ENCODE data around the gene STON2.

DNA sequence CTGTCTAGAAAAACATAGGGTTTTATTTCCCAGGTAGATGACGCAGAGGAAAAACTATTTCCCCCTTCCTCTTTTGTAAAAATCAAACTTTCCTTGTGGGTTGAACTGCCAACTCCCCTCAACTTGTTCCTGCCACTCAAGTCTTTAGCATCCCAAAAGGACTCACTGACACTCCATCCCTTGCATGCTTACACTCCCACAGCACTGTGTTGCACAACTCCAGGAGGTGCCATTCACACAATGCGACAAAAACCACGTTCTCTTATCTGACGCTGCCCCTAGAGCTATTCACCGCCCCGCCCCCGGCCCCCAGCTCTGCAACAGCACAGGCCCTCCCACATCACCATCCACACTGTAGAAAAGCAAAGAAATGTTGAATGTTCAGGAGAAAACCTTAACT lies 16.9 kb upstream of the STON2 start:
- no peak for TF ChIP-seq PPARA (CRISPR knock-in tag; IDR thresholded peaks at IDR 0.05; ENCODE audit: borderline replicate concordance)
- TF ChIP-seq, protein P1, sequence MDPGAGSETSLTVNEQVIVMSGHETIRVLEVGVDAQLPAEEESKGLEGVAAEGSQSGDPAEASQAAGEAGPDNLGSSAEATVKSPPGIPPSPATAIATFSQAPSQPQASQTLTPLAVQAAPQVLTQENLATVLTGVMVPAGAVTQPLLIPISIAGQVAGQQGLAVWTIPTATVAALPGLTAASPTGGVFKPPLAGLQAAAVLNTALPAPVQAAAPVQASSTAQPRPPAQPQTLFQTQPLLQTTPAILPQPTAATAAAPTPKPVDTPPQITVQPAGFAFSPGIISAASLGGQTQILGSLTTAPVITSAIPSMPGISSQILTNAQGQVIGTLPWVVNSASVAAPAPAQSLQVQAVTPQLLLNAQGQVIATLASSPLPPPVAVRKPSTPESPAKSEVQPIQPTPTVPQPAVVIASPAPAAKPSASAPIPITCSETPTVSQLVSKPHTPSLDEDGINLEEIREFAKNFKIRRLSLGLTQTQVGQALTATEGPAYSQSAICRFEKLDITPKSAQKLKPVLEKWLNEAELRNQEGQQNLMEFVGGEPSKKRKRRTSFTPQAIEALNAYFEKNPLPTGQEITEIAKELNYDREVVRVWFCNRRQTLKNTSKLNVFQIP (CRISPR knock-in tag; IDR thresholded peaks at IDR 0.05; ENCODE audit: borderline replicate concordance, low read depth): no peak
- TF ChIP-seq PATZ1 (CRISPR knock-in tag; IDR thresholded peaks at IDR 0.05; ENCODE audit: borderline replicate concordance): no peak
- TF ChIP-seq ESRRG (CRISPR knock-in tag; IDR thresholded peaks at IDR 0.05): no peak
- TF ChIP-seq ZNF70 (CRISPR knock-in tag; IDR thresholded peaks at IDR 0.05): no peak
- TF ChIP-seq ZNF565 (CRISPR knock-in tag; conservative IDR thresholded peaks at IDR 0.05; ENCODE audit: low read depth): no peak
- TF ChIP-seq CREB5 (CRISPR knock-in tag; IDR thresholded peaks at IDR 0.05; ENCODE audit: low read depth): no peak
- TF ChIP-seq, protein P2, sequence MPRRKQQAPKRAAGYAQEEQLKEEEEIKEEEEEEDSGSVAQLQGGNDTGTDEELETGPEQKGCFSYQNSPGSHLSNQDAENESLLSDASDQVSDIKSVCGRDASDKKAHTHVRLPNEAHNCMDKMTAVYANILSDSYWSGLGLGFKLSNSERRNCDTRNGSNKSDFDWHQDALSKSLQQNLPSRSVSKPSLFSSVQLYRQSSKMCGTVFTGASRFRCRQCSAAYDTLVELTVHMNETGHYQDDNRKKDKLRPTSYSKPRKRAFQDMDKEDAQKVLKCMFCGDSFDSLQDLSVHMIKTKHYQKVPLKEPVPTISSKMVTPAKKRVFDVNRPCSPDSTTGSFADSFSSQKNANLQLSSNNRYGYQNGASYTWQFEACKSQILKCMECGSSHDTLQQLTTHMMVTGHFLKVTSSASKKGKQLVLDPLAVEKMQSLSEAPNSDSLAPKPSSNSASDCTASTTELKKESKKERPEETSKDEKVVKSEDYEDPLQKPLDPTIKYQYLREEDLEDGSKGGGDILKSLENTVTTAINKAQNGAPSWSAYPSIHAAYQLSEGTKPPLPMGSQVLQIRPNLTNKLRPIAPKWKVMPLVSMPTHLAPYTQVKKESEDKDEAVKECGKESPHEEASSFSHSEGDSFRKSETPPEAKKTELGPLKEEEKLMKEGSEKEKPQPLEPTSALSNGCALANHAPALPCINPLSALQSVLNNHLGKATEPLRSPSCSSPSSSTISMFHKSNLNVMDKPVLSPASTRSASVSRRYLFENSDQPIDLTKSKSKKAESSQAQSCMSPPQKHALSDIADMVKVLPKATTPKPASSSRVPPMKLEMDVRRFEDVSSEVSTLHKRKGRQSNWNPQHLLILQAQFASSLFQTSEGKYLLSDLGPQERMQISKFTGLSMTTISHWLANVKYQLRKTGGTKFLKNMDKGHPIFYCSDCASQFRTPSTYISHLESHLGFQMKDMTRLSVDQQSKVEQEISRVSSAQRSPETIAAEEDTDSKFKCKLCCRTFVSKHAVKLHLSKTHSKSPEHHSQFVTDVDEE (CRISPR knock-in tag; IDR thresholded peaks at IDR 0.05): no peak
- TF ChIP-seq ARNTL (CRISPR knock-in tag; IDR thresholded peaks at IDR 0.05; ENCODE audit: borderline replicate concordance, low read depth): no peak
- no peak for TF ChIP-seq ZC3H10 (CRISPR knock-in tag; IDR thresholded peaks at IDR 0.05)
- no peak for TF ChIP-seq ZFP30 (CRISPR knock-in tag; IDR thresholded peaks at IDR 0.05)
- no peak for TF ChIP-seq SNAI2 (CRISPR knock-in tag; IDR thresholded peaks at IDR 0.05)
- TF ChIP-seq BACH2 (CRISPR knock-in tag; IDR thresholded peaks at IDR 0.05; ENCODE audit: borderline replicate concordance): no peak
- TF ChIP-seq GLIS3 (CRISPR knock-in tag; IDR thresholded peaks at IDR 0.05): no peak

Measured in SK-N-SH treated with all-trans-retinoic acid at 6 μM for 48 hours (cell line).